Epithelial cell of proximal tubule (primary cell): ENCODE data around the gene CILP. TPM values are rescaled to one million over a fixed set of nuclear protein-coding genes. Genes with fewer than 3 reads are reported as not detected.

ENCODE experiments used
- DNase-seq: peaks from one replicate; pipeline ENCODE4 v3.0.0-alpha.2; 2011; ENCODE audit warnings: low read depth
- H3K4me3 ChIP-seq: 2 replicates; pipeline ENCODE4 v1.5.1; 2011; ENCODE audit warnings: low read depth, mild to moderate bottlenecking, low read length
- CTCF ChIP-seq: conservative IDR thresholded peaks from 2 replicates; pipeline ENCODE4 v1.5.1; 2012; ENCODE audit warnings: low read depth, mild to moderate bottlenecking, low read length
- total RNA-seq: library from RNA; depleted of rRNA; stranded (reverse); fragments of >200 nt; gene quantifications from 2 replicates; pipeline ENCODE4 v1.2.3, GENCODE V29; 2015

CILP gene
- total RNA-seq, 1 donor from 2014 or later = not detected

GRCh38 chr15:65223996-65224395, 12.7 kb upstream of the CILP start:
- H3K4me3 ChIP-seq = no peak overlapping the region
- TF ChIP-seq CTCF = no peak
- DNase-seq = no peak

GRCh38 chr15:65222891-65223290, 11.6 kb upstream of the CILP start:
- H3K4me3 ChIP-seq = no peak overlapping the region
- no peak for DNase-seq
- TF ChIP-seq CTCF = no peak

GRCh38 chr15:65221697-65222096, 10.4 kb upstream of the CILP start:
- no peak for DNase-seq
- no peak overlapping the region for H3K4me3 ChIP-seq
- TF ChIP-seq CTCF = no peak

- no peak for TF ChIP-seq CTCF
- DNase-seq = no peak
- H3K4me3 ChIP-seq = no peak overlapping the region
Observed at GRCh38 chr15:65219137-65219536, 7.9 kb upstream of the CILP start.

GRCh38 chr15:65217526-65218482, 6.5 kb upstream of the CILP start:
- no peak for DNase-seq
- no peak for TF ChIP-seq CTCF
- no peak overlapping the region for H3K4me3 ChIP-seq

- TF ChIP-seq CTCF = no peak
- H3K4me3 ChIP-seq = no peak overlapping the region
- no peak for DNase-seq
Observed at GRCh38 chr15:65215496-65215895, 4.2 kb upstream of the CILP start.

GRCh38 chr15:65214010-65214409, 2.7 kb upstream of the CILP start:
- DNase-seq = no peak
- no peak overlapping the region for H3K4me3 ChIP-seq
- no peak for TF ChIP-seq CTCF
